Activated naive CD8-positive, alpha-beta T cell treated with anti-CD3 and anti-CD28 coated beads, Interleukin-2, amount 50 U/mL, for 16 hours (primary cell): ENCODE data around the gene RPA3.

Source experiments
- DNase-seq: peaks from one replicate; pipeline ENCODE4 v3.0.0-alpha.2; 2020; ENCODE audit warnings: low read depth, low spot score

The RPA3 gene

GRCh38 chr7:7607010-7607409 lies 111.4 kb downstream of the RPA3 start:
- DNase-seq, result no peak

GRCh38 chr7:7596176-7596575 lies 122.2 kb downstream of the RPA3 start:
- no peak for DNase-seq

- DNase-seq, result no peak
These were observed 123.0 kb downstream of the RPA3 start for GRCh38 chr7:7595451-7595850.
